ENCODE results near the gene GABARAPL1. TPM values are rescaled to one million over a fixed set of nuclear protein-coding genes. Genes with fewer than 3 reads are reported as not detected.

The GABARAPL1 gene
- polyA plus RNA-seq, 1 donor from 2014 or later: 213 TPM

- no peaks in the 10 kb centered on the region for H4K20me1 ChIP-seq (ENCODE audit: insufficient read depth)
- H3K9me2 ChIP-seq (ENCODE audit: insufficient read depth, low read length): no peaks in the 10 kb centered on the region
- H3K4me2 ChIP-seq (ENCODE audit: low read length): no peak overlapping the region
- no peaks in the 10 kb centered on the region for H3K79me2 ChIP-seq (replicated peaks; ENCODE audit: insufficient read depth, low read length)
- H3K27ac ChIP-seq (ENCODE audit: low read length): no peak overlapping the region
- H2AFZ ChIP-seq (ENCODE audit: low read depth, low read length): no peak overlapping the region
- H3K9me3 ChIP-seq (ENCODE audit: low read length): no peaks in the 10 kb centered on the region
- H3F3A ChIP-seq (ENCODE audit: insufficient read depth, low read length, poor library complexity, severe bottlenecking): no peaks in the 10 kb centered on the region
- H3K9ac ChIP-seq (ENCODE audit: low read length): no peak overlapping the region
- no peak overlapping the region for H3K4me3 ChIP-seq (ENCODE audit: low read length)
- no peaks in the 10 kb centered on the region for H3K36me3 ChIP-seq (ENCODE audit: insufficient read depth, low read length)
- no peak for TF ChIP-seq SMC3 (conservative IDR thresholded peaks at IDR 0.05; ENCODE audit: poor library complexity)
- TF ChIP-seq MXI1 (conservative IDR thresholded peaks at IDR 0.05; ENCODE audit: poor library complexity, severe bottlenecking): no peak
- TF ChIP-seq EP300 (conservative IDR thresholded peaks at IDR 0.05; ENCODE audit: poor library complexity, severe bottlenecking): no peak
- TF ChIP-seq RAD21 (conservative IDR thresholded peaks at IDR 0.05): no peak
- no peak for TF ChIP-seq POLR2AphosphoS5 (IDR thresholded peaks at IDR 0.05)
- no peak for TF ChIP-seq TAF1 (IDR thresholded peaks at IDR 0.05; ENCODE audit: low read depth)
- TF ChIP-seq, protein P1, sequence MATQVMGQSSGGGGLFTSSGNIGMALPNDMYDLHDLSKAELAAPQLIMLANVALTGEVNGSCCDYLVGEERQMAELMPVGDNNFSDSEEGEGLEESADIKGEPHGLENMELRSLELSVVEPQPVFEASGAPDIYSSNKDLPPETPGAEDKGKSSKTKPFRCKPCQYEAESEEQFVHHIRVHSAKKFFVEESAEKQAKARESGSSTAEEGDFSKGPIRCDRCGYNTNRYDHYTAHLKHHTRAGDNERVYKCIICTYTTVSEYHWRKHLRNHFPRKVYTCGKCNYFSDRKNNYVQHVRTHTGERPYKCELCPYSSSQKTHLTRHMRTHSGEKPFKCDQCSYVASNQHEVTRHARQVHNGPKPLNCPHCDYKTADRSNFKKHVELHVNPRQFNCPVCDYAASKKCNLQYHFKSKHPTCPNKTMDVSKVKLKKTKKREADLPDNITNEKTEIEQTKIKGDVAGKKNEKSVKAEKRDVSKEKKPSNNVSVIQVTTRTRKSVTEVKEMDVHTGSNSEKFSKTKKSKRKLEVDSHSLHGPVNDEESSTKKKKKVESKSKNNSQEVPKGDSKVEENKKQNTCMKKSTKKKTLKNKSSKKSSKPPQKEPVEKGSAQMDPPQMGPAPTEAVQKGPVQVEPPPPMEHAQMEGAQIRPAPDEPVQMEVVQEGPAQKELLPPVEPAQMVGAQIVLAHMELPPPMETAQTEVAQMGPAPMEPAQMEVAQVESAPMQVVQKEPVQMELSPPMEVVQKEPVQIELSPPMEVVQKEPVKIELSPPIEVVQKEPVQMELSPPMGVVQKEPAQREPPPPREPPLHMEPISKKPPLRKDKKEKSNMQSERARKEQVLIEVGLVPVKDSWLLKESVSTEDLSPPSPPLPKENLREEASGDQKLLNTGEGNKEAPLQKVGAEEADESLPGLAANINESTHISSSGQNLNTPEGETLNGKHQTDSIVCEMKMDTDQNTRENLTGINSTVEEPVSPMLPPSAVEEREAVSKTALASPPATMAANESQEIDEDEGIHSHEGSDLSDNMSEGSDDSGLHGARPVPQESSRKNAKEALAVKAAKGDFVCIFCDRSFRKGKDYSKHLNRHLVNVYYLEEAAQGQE (IDR thresholded peaks at IDR 0.05; ENCODE audit: borderline replicate concordance): no peak
- no peak for TF ChIP-seq CTCF (IDR thresholded peaks at IDR 0.05; ENCODE audit: poor library complexity, severe bottlenecking)
- no peak for TF ChIP-seq EZH2 (IDR thresholded peaks at IDR 0.05; ENCODE audit: borderline replicate concordance, insufficient read depth, low read length, poor library complexity, severe bottlenecking)
- no peaks in the 10 kb centered on the region for H3K27me3 ChIP-seq (ENCODE audit: insufficient read depth, low read depth, low read length)
These were observed 24.0 kb downstream of the GABARAPL1 start for GRCh38 chr12:10236720-10237119.

DNA sequence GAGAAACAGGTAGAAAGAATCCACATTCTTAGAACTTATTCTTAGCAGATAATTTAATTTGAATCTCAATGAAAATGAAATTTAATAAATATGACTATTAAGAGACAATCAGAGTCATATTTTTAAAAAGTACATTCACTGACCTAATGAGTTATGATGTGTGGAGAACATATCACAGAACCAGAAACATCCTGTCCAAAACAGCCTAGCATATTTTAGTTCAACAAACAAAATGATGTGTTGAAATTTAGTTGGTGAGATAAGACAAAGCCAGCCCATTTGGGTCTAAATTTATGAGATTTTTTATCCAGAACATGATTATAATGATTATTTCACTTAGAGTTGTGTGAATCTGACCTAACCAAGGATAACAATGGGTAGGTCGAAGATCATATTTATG lies 25.8 kb downstream of the GABARAPL1 start:
- Histone ChIP-seq H4K20me1 (ENCODE audit: insufficient read depth) (no peaks in the 10 kb centered on the region), H3K4me3 (ENCODE audit: low read length) (no peak overlapping the region), H3K36me3 (ENCODE audit: insufficient read depth, low read length) (no peaks in the 10 kb centered on the region), H3K9me3 (ENCODE audit: low read length) (no peaks in the 10 kb centered on the region), H3K79me2 (replicated peaks; ENCODE audit: insufficient read depth, low read length) (no peaks in the 10 kb centered on the region), H3K27me3 (ENCODE audit: insufficient read depth, low read depth, low read length) (no peaks in the 10 kb centered on the region), H3K4me2 (ENCODE audit: low read length) (no peak overlapping the region), H3K9me2 (ENCODE audit: insufficient read depth, low read length) (no peaks in the 10 kb centered on the region), H2AFZ (ENCODE audit: low read depth, low read length) (no peak overlapping the region), H3F3A (ENCODE audit: insufficient read depth, low read length, poor library complexity, severe bottlenecking) (no peaks in the 10 kb centered on the region), H3K9ac (ENCODE audit: low read length) (no peak overlapping the region), H3K27ac (ENCODE audit: low read length) (no peak overlapping the region)
- TF ChIP-seq RAD21 (conservative IDR thresholded peaks at IDR 0.05) (no peak), SMC3 (conservative IDR thresholded peaks at IDR 0.05; ENCODE audit: poor library complexity) (no peak)

- Histone ChIP-seq H2AFZ (ENCODE audit: low read depth, low read length) (no peak overlapping the region), H3K79me2 (replicated peaks; ENCODE audit: insufficient read depth, low read length) (no peaks in the 10 kb centered on the region), H3K9me2 (ENCODE audit: insufficient read depth, low read length) (no peaks in the 10 kb centered on the region), H3K36me3 (ENCODE audit: insufficient read depth, low read length) (no peaks in the 10 kb centered on the region), H3F3A (ENCODE audit: insufficient read depth, low read length, poor library complexity, severe bottlenecking) (no peaks in the 10 kb centered on the region), H3K4me2 (ENCODE audit: low read length) (no peak overlapping the region), H3K27me3 (ENCODE audit: insufficient read depth, low read depth, low read length) (no peaks in the 10 kb centered on the region), H3K4me3 (ENCODE audit: low read length) (no peak overlapping the region), H4K20me1 (ENCODE audit: insufficient read depth) (no peaks in the 10 kb centered on the region), H3K9ac (ENCODE audit: low read length) (no peak overlapping the region), H3K27ac (ENCODE audit: low read length) (no peak overlapping the region), H3K9me3 (ENCODE audit: low read length) (no peaks in the 10 kb centered on the region)
- TF ChIP-seq RAD21 (conservative IDR thresholded peaks at IDR 0.05): no peak
These were observed 28.6 kb downstream of the GABARAPL1 start for GRCh38 chr12:10241290-10241689.

Data from neural cell (in vitro differentiated cells).